GM12878 (cell line): Measurements from ENCODE around the gene CHIT1.

Source experiments
- CTCF ChIP-seq, 3 experiments: IDR thresholded peaks in 2 of 3; conservative IDR thresholded peaks in 1 of 3; 2 replicates each; pipeline ENCODE4 v1.5.1; 2011; ENCODE audit warnings: low read depth in 3 of 3, low read length in 3 of 3, mild to moderate bottlenecking in 3 of 3, control low read depth in 2 of 3, moderate library complexity in 2 of 3, inconsistent platforms in 1 of 3, mixed read lengths in 1 of 3; ENCODE audit not compliant: control insufficient read depth in 2 of 3, insufficient read depth in 1 of 3; ENCODE audit errors: extremely low read depth in 1 of 3
- KAT2A ChIP-seq: conservative IDR thresholded peaks from 2 replicates; pipeline ENCODE4 v1.6.1; 2011; ENCODE audit warnings: low read depth, low read length; ENCODE audit not compliant: control insufficient read depth
- KDM1A ChIP-seq: fragments of 200-600 bp; sonication (generic); IDR thresholded peaks from 2 replicates; pipeline ENCODE4 v1.6.1; 2016; ENCODE audit warnings: borderline replicate concordance
- POLR2AphosphoS5 ChIP-seq: IDR thresholded peaks from 2 replicates; pipeline ENCODE4 v1.6.1; 2011; ENCODE audit warnings: mild to moderate bottlenecking, low read length, inconsistent platforms
- SMC3 ChIP-seq: IDR thresholded peaks from 2 replicates; pipeline ENCODE4 v1.6.1; 2011; ENCODE audit warnings: low read length, improper control_type of control experiment, borderline replicate concordance
- SP1 ChIP-seq: IDR thresholded peaks from one replicate; pipeline ENCODE4 v1.6.1; 2011; ENCODE audit warnings: low read depth, low read length
- ZNF274 ChIP-seq: IDR thresholded peaks from one replicate; pipeline ENCODE4 v1.8.0; 2011; ENCODE audit not compliant: insufficient read length, insufficient read depth
- ZZZ3 ChIP-seq: IDR thresholded peaks from 2 replicates; pipeline ENCODE4 v1.6.1; 2011; ENCODE audit warnings: low read depth; ENCODE audit not compliant: control insufficient read depth, insufficient read length

GRCh38 chr1:203276916-203277545 lies 47.6 kb upstream of the CHIT1 start:
- no peak for TF ChIP-seq ZNF274
- TF ChIP-seq CTCF (IDR thresholded peaks at IDR 0.05 in 2 of 3, conservative IDR thresholded peaks at IDR 0.05 in 1 of 3; ENCODE audit: control insufficient read depth in 2 of 3, extremely low read depth in 1 of 3, insufficient read depth in 1 of 3, low read depth in 3 of 3, low read length in 3 of 3), result no peak
- no peak for TF ChIP-seq SP1
- TF ChIP-seq KDM1A, result no peak
- no peak for TF ChIP-seq ZZZ3
- TF ChIP-seq KAT2A, result no peak
- no peak for TF ChIP-seq POLR2AphosphoS5
- TF ChIP-seq SMC3, result no peak
